Measurements from ENCODE around the gene ACSF3.

GRCh38 chr16:89199241-89200123 is 105.8 kb downstream of the ACSF3 start:
- TF ChIP-seq CTCF (IDR thresholded peaks at IDR 0.05), result no peak
- no peak for TF ChIP-seq POLR2A (IDR thresholded peaks at IDR 0.05)
- no peak for TF ChIP-seq EP300 (IDR thresholded peaks at IDR 0.05)

Measured in sigmoid colon (tissue), 4 donors.